GM12872 (cell line): ENCODE measurements around the gene MMEL1.

Source experiments
- TF ChIP-seq, protein P1 (sequence below): IDR thresholded peaks from 3 replicates; pipeline ENCODE4 v1.5.1; 2011; ENCODE audit warnings: low read depth, mild to moderate bottlenecking, low read length, moderate library complexity; ENCODE audit not compliant: insufficient read depth

The MMEL1 gene

DNA sequence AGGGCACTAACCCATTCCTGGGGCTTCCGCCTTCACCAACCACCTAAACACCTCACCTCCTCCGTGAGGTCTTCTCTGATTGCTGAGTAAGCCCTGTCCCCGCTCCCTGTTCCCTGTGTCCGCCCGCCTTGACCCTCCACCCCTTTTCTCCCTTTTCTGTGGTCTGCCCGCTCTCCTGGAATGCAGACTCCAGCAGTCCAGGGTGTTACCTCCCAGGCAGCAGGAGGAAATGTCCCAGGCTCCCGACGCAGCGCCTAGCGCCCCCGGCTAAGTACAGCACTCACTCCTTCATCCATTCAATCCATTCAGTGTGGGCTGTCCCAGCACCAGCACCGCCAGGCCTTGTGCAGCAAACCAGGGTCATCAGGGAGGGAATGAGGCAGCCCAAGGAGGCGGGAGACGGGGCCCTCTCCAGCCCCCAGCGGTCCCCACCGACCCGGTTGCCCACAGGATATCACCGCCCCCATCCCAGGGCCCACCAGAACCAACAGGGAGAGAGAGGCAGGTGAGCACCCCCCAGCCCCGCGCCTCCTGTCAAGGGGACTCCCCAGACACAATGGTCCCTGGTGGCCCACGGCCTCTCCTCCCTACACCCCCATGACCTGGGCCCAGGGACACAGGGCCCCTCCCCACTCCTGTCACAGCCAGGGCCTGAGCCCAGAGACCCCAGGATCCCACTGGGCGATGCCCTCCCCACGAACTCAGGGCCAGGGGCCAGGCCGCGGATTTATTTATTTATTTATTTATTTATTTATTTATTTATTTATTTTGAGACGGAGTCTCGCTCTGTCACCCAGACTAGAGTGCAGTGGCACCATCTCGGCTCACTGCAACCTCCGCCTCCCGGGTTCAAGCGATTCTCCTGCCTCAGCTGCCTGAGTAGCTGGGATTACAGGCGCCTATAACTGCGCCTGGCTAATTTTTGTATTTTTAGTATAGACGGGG, 66.4 kb downstream of the MMEL1 start:
- TF ChIP-seq, protein P1, sequence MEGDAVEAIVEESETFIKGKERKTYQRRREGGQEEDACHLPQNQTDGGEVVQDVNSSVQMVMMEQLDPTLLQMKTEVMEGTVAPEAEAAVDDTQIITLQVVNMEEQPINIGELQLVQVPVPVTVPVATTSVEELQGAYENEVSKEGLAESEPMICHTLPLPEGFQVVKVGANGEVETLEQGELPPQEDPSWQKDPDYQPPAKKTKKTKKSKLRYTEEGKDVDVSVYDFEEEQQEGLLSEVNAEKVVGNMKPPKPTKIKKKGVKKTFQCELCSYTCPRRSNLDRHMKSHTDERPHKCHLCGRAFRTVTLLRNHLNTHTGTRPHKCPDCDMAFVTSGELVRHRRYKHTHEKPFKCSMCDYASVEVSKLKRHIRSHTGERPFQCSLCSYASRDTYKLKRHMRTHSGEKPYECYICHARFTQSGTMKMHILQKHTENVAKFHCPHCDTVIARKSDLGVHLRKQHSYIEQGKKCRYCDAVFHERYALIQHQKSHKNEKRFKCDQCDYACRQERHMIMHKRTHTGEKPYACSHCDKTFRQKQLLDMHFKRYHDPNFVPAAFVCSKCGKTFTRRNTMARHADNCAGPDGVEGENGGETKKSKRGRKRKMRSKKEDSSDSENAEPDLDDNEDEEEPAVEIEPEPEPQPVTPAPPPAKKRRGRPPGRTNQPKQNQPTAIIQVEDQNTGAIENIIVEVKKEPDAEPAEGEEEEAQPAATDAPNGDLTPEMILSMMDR: no peak

DNA sequence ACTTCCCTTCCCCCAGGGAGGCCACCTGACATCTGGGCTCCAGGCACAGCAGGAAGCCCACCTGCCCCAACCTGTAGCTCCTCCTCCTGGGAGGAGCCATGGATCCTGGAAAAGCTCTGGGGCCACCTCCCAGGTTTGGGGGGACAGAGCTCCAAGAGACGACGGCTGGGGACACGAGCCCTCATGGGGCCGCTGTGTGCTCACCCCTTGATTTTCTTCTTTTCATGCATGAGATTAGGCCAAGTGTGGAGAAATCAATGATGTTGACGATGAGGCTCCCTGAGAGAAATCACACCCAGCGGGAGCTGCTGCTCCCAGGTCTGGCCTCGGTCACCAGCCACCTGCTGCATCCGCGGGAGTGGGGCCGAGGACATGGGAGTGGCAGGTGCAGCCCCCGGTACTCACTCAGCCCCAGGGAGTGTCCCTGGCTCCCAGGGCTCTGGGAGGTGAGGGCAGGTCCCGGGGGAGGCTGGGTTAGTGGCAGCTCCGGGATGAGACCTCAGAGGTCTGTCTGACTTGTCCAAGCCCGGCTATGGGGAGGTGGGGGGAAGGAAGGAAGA, 67.9 kb downstream of the MMEL1 start:
- TF ChIP-seq, protein P1: no peak

DNA sequence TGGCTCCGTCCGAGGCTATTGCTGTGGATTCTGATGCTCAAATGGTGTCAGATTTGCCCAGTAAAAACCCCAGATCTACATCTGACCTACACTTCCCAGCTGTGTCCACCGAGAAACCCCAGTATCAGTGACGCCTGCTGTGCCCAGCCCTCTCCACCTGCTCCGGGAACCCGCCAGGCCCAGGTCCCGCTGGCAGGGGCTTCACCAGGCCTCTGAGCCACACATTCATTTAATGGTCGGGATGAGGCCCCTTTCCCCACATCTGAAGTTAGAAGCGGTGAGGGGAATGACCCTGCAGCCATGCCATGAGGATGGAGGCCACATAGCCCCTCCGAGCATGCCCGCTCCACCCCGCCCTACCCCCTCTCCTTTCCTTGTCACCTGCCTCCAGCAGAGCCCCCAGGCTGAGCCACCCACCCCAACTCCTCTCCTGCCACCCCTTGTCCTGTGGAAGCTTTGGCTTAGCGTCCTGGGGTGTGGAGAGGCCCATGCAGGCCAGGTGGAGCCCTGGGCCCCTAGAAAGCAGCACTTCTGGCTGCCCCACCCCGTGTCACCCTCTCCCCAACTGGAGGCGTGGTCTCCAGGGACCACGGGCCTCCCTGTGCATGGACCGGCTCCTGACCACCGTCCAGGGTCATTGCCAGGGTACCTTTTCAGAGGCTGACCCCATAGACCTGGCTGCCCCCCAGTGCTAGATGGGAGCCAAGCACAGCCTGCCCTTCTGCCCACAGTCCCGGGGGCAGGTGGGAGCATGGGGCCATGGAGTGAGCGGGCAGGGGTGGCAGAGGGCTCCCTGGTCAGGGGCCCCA, 68.6 kb downstream of the MMEL1 start:
- TF ChIP-seq, protein P1: no peak

DNA sequence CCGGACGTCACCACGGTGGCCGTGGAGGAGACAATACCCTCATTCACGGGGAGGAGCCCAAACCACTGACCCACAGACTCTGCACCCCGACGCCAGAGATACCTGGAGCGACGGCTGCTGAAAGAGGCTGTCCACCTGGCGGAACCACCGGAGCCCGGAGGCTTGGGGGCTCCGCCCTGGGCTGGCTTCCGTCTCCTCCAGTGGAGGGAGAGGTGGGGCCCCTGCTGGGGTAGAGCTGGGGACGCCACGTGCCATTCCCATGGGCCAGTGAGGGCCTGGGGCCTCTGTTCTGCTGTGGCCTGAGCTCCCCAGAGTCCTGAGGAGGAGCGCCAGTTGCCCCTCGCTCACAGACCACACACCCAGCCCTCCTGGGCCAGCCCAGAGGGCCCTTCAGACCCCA, 69.6 kb downstream of the MMEL1 start:
- TF ChIP-seq, protein P1: no peak

DNA sequence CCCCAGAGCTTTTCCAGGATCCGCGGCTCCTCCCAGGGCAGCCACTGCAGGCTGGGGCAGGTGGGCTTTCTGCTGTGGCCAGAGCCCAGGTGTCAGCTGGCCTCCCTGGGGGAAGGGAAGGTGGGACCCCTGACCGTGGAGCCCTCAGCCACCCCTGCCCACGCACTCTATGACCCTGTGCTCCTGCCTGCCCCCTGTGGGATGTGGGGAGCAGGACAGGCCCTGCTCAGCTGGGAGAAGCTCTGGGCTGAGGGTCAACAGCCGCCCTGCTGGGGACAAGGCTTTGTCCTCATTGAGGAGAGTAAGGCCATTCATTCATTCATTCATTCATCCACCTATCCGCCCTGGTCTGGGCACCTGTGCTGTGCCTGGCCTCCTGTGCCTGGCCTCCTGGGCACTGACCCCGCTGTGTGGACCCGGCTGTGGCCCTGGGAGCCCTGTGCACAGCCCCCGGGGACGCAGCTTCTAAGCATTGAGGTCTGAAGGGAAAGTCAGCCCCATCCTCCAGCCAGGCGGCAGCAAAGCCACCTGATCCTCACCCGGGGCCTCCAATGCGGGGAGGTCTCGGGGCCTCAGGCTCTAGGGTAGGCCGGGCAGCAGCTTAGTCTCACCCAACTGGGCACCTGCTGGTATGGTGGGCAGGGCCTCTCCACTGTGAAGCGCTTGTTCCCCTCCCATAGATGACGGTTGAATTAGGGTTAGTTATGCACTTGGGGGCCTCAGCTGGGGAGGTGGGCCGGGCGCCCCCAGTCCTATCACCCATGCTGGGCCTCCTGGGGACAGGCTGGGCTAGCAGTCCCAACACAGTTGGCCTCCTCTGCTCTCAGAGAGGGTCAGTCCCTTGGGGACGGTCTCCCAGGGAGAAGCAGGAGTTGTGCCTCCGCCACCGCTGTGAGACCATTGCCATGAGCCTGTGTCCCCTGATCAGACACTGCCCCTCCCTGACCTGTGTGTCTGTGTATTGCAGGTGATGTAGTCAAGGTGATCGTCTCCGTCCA, 70.6 kb downstream of the MMEL1 start:
- TF ChIP-seq, protein P1: peak; percentile 74

DNA sequence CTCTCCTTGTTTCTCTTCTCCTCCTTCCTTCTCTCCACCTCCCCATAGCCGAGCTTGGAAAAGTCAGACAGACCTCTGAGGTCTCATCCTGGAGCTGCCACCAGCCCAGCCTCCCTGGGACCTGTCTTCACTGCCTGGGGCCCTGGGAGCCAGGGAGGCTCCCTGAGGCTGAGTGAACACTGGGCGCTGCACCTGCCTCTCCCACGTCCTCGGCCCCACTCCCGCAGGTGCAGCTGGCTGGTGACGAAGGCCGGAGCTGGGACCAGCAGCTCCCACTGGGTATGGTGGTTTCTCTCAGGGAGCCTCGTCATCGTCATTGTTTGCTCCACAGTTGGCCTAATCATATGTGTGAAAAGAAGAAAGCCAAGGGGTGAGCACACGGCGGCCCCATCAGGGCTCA, 71.4 kb downstream of the MMEL1 start:
- TF ChIP-seq, protein P1: no peak
